Fibroblast of skin of scalp (primary cell): ENCODE results near the gene SERPINA6.
"Not testable (repeated sequence)": the region's sequence is repeated elsewhere in the genome, so short reads cannot be mapped to it uniquely, and the experiment has no call there.

ENCODE experiments used
- DNase-seq: peaks from one replicate; pipeline ENCODE4 v3.0.0-alpha.2; 2013

The SERPINA6 gene

GRCh38 chr14:94321421-94322271 is 1.5 kb downstream of the SERPINA6 start:
- no peak for DNase-seq

- DNase-seq, result no peak
Observed at GRCh38 chr14:94320243-94320642, 2.9 kb downstream of the SERPINA6 start.

DNA sequence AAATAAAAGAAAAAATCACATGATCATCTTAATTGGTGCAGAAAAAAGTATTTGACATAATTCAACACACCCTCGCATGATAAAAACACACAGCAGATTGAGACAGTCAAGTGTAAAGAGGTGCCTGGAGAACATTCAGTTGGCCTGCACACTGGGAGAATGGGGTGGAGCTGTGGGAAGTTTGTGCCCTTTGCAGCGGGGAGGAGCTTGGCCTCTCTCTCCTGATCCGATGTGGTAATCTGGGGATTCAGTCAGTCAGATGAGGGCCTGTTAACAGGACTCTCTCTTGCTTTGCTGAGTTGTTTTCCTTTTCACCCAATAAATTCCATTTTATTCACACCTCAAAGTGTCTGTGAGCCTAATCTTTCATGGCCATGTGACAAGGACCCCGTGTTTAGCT is 5.9 kb downstream of the SERPINA6 start:
- no peak for DNase-seq

DNA sequence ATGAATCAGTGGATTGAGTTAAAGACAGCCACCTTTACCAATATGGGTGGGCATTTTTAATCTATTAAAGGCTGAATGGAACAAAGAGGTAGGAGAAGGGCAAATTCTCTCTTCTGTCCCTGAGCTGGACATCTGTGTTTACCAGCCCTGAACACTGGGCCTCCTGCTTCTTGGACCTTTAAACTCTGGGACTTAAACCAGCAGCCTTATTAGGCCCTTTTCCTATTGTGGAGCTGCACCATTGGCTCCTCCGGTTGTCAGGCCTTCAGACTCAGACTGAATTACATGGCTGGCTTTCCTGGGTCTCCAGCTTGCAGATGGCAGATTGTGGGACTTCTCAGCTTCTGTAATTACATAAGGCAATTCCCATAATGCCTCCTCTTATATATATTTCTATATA is 6.4 kb downstream of the SERPINA6 start:
- no peak for DNase-seq

- DNase-seq, result no peak
Observed at GRCh38 chr14:94314890-94315289, 8.2 kb downstream of the SERPINA6 start.

GRCh38 chr14:94313991-94314655 is 9.0 kb downstream of the SERPINA6 start:
- peak; percentile 7 for DNase-seq

- DNase-seq, result no peak
Observed at GRCh38 chr14:94312481-94313246, 10.5 kb downstream of the SERPINA6 start.

- DNase-seq, result no peak
Observed at GRCh38 chr14:94310248-94310647, 12.9 kb downstream of the SERPINA6 start.

GRCh38 chr14:94309721-94310120 is 13.4 kb downstream of the SERPINA6 start:
- DNase-seq, result no peak

GRCh38 chr14:94307410-94307992 is 15.6 kb downstream of the SERPINA6 start:
- no peak for DNase-seq

DNA sequence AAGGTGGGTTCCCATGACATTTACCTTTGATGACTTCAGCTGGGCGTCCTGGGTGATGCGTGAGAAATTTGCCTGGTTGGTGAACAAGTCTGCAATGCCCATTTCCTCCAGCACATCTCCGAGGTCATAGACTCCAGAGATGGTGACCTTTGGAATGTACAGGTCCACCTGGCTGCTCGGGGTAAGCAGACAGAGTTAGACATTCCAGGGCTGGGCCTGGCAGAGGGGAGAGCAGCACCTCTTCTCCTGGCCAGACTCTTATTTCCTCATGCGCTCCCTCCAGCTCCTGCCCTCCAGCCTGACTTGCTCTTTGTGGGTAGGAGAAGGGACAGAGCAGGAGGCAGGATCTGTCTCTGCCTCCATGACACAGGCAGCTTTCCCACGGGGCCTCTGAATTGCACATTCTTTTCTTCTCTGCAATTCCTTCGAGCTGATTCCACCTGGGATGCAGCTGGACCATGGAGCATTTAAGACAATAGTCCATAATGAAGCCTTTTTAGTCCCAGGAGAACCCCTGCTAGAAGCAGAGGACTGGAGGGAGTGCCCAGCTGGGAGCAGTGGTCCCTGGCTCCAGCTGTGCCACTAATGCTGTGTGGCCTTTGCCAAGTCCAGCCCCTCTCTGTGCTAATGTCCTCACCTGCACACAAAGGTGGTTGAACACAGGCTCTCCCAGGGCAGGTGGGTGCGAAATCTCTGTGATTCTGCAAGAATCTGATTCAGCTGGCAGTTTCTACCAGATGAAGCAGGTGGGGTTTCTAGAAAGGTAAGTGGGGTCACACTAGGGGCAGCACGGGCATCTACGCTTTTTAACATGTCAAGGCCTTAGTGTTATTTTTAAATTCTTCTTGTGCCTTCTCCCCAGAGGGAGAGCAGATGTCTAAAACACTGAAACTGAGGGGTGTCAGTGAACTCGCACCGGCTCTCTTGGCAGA is 16.8 kb downstream of the SERPINA6 start:
- no peak for DNase-seq

GRCh38 chr14:94305620-94306019 is 17.5 kb downstream of the SERPINA6 start:
- no peak for DNase-seq

DNA sequence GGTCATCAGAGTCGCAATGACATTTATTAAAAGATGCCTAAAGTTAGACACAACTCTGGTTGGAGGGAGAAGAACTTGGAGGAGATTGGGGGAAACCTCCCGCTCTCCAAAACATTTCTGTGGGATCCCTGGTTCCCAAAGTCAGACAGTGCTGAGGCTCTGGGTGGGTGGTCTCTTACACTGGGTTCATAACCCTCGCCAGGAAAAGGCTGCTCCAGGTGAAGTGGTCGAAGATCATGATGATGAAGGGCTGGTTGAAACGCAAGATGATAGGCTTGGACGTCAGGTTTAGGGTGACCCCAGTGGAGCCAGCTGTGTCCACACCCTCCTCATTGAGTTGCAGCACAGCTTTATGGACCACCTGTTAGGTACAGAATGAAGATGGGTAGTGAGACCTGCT is 18.9 kb downstream of the SERPINA6 start:
- no peak for DNase-seq

GRCh38 chr14:94303111-94303510 is 20.0 kb downstream of the SERPINA6 start:
- no peak for DNase-seq

DNA sequence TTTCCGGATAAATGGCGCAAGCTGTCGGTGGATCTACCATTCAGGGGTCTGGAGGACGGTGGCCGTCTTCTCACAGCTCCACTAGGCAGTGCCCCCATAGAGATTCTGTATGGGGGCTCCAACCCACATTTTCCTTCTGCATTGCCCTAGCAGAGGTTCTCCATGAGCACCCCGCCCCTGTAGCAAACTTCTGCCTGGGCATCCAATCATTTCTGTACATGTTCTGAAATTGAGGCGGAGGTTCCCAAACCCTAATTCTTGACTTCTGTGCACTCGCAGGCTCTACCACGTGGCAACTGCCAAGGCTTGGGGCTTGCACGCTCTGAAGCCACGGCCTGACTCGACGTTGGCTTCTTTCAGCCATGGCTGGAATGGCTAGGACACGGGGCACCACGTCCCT is 25.0 kb downstream of the SERPINA6 start:
- DNase-seq, result no peak

DNA sequence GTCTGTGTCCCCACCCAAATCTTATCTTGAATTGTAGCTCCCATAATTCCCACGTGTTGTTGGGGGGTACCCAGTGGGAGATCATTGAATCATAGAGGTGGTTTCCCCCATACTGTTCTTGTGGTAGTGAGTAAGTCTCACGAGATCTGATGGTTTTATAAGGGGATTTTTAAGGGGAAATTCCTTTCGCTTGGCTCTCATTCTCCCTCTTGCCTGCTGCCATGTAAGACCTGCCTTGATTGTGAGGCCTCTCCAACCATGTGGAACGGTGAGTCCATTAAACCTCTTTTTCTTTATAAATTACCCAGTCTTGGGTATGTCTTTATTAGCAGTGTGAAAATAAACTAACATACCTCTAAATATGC is 27.0 kb downstream of the SERPINA6 start:
- DNase-seq, result not testable (repeated sequence)

DNA sequence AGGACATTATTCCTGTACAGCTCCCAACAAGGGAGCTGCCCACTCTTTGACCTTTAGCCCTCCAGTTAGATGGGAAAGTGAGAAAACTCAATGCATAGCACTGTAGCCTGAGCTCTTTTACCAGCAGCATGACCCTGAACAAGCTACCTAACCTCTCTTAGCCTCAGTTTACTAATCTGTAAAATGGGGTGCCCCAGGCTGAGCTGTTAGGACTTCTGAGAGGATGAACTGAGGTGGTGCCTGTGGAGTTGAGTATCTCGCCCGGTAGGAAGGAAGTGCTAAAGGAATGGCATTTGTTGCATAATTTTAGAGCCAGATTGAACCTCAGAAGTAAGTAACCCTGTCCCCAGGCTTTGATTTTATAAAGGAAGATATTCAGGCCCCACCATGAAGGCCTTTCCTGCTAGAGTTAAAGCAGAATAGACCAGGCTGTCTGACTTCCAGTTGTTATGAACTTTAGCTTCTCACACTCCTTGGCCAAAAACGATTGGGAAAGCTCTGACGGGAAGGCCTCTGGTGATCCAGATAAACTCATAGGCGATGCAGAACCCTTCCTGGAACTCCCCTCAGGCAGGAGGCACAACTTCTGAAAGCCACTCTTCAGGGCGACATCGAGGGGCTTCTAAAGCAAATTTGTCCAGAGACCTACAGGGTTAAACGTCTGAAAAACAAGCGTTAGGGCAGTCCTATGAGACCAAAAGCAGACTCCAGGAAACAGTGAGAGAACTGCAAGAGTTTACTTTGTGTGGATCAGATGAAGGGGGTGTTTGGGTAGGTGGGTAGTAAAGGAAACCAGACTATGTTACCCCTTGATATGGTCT is 27.6 kb downstream of the SERPINA6 start:
- no peak for DNase-seq

- DNase-seq, result no peak
Observed at GRCh38 chr14:94293578-94293924, 29.6 kb downstream of the SERPINA6 start.

DNA sequence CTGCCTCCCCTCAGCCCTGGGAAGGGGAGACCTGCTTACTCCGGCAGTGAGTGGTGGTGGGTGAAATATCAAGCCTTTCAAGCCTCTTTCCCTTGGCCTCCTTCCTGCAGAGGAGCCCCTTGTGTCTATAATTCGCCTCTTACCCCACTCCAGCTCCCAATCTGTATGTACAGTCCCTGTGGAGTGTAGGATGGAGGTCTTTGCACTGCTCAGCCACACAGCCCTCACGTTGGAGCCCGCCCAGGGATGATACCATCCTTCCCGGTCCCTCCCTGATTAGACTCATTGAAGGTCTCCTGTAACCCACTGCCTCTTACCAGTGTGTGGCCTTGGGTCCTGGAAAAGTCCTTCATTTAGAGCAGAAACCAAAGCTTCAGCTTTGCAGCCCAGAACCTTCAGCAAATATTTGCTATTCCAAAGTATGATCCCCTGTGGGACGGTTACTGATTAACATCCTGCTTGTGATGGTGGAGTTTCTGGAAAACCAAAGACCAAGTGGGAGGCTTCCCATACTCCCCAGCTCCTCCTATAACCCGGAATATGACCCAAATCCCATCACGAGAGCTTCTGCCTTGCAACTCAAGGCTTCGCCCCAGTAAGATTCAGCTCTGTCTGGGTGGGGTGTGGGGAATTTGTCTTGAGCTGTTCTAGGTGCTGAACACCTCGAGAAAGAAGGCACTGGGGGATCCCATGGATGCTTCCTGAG is 30.1 kb downstream of the SERPINA6 start, which contains the start of gene SERPINA10:
Gene SERPINA10 (minus strand): TSS at position 397 of the 706 bp plus-strand sequence. CDS start 2,675 bp downstream, outside the sequence.
- no peak for DNase-seq

GRCh38 chr14:94292526-94292871 is 30.6 kb downstream of the SERPINA6 start:
- DNase-seq, result no peak
